Measurements from ENCODE around the gene TOR4A.
A peak's percentile ranks its signal among the peaks of the same experiment; 100 is the strongest.

Gene TOR4A

DNA sequence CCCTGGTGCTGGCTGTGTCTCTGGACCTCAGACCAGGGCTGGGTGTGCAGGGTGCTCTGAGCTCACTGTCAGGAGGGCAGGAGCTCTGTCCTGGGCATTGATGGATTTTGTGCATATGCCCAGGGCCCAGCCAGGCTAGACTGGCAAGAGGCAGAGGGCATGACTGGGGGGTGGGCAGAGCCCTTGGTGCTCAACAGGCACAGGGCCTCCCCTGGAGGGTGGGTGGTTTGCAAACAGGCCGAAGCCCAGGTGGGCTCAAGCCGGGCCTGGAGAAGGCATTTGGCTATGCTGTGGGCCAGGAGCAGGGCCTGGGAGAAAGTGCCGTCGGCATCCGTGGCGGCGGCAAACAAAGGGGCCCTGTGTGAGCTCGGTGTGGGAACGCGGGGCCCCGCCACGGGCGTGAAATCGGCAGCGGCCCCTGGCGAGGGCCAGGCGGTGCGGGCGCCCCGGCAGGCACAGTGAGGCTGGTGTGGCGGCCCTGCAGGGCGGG is 26.4 kb downstream of the TOR4A start:
- TF ChIP-seq TAF1 (IDR thresholded peaks at IDR 0.05; ENCODE audit: borderline replicate concordance, insufficient read depth, low read length): no peak
- TF ChIP-seq POLR2AphosphoS5 (IDR thresholded peaks at IDR 0.05; ENCODE audit: low read depth, low read length): no peak
- no peak for TF ChIP-seq REST (IDR thresholded peaks at IDR 0.05; ENCODE audit: insufficient read depth in 1 of 2, low read depth in 2 of 2, low read length in 2 of 2)
- no peak for TF ChIP-seq FOXP2 (optimal IDR thresholded peaks at IDR 0.05; ENCODE audit: borderline replicate concordance, extremely low read depth, extremely low read length, insufficient read depth)
- TF ChIP-seq SIN3A (IDR thresholded peaks at IDR 0.05; ENCODE audit: borderline replicate concordance, insufficient read depth, low read length): no peak

DNA sequence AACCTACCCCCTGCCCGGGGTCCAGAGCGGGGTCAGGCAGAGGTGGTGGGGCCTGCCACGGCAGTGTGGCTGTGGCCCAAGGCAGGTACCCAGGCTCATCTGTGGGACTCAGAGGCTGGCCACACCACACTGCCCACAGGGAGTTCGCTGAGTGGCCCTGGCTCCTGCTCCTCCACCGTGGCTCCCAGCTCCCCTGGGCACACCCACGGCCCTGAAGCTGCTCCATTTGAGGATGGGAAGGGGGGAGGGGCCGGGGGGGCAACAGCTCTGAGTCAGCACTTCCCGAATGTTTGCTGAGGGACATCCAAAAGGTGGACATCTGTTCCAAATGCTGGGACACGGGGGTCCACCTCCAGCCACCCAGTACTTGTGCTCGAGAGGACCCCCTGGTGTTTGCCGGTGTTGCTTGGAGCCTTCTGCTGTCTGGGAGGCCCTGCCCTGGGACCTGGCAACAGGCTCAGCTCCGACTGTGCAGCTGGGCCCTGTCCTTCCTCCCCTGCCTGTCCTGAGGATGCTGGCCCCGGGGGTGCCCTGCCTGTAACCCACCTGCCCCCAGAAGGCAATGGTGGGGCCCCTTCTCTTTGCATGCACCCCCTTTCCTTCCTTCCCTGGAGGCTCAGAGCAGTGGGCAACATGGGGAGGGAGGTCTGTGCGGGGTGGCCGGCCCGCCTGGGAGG is 27.0 kb downstream of the TOR4A start:
- TF ChIP-seq REST (IDR thresholded peaks at IDR 0.05; ENCODE audit: insufficient read depth in 1 of 2, low read depth in 2 of 2, low read length in 2 of 2): no peak
- no peak for TF ChIP-seq POLR2AphosphoS5 (IDR thresholded peaks at IDR 0.05; ENCODE audit: low read depth, low read length)
- no peak for TF ChIP-seq TAF1 (IDR thresholded peaks at IDR 0.05; ENCODE audit: borderline replicate concordance, insufficient read depth, low read length)

GRCh38 chr9:137305060-137305797 is 27.7 kb downstream of the TOR4A start:
- no peak for TF ChIP-seq FOXP2 (optimal IDR thresholded peaks at IDR 0.05; ENCODE audit: borderline replicate concordance, extremely low read depth, extremely low read length, insufficient read depth)
- TF ChIP-seq POLR2AphosphoS5 (IDR thresholded peaks at IDR 0.05; ENCODE audit: low read depth, low read length): no peak; the same call in 1 of the 2 replicates
- peak; percentile 17; the same call in 1 of the 2 replicates for TF ChIP-seq TAF1 (IDR thresholded peaks at IDR 0.05; ENCODE audit: borderline replicate concordance, insufficient read depth, low read length)

GRCh38 chr9:137305798-137306065 is 28.2 kb downstream of the TOR4A start:
- no peak for TF ChIP-seq FOXP2 (optimal IDR thresholded peaks at IDR 0.05; ENCODE audit: borderline replicate concordance, extremely low read depth, extremely low read length, insufficient read depth)
- no peak for TF ChIP-seq TAF1 (IDR thresholded peaks at IDR 0.05; ENCODE audit: borderline replicate concordance, insufficient read depth, low read length)
- no peak for TF ChIP-seq REST (IDR thresholded peaks at IDR 0.05; ENCODE audit: insufficient read depth in 1 of 2, low read depth in 2 of 2, low read length in 2 of 2)
- TF ChIP-seq POLR2AphosphoS5 (IDR thresholded peaks at IDR 0.05; ENCODE audit: low read depth, low read length): no peak
- no peak for TF ChIP-seq SIN3A (IDR thresholded peaks at IDR 0.05; ENCODE audit: borderline replicate concordance, insufficient read depth, low read length)

DNA sequence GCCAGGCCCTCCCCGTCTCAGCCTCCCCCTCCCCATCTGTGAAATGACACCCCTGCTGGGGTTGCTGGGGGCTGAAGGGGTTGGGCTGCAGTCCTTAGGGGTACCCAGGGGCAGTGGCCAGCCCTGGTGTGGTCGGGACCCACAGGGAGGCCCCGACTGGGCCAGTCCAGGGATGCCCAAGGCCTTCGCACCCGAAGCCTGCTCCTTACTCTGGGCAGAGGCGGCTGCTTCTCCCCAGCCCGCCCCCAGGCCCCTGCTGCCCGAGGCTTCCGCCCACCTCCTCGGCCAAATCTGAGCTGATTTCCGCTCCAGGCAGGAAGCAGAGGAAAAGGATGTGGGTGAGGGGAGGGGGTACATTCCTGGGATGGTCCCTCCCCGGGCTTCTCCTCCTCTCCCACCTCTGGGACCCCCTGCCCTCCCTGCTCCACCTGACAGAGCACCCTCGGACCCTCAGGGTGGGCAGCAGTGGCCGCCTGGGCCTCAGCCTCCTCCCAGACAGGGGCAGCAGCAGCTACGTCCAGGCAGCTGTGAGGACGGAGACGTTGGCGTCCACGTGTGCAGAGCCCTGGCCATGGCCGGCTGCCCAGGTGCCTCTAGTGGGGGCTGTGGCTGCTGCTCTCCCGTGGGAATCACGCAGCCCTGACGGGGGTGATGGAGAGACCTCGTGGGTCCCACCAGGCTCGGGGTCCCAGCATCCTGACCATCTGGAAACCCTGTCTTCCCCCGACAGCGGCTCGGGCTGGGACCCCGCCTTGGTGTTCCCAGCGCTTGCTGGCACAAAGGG is 28.7 kb downstream of the TOR4A start:
- TF ChIP-seq REST (IDR thresholded peaks at IDR 0.05; ENCODE audit: insufficient read depth in 1 of 2, low read depth in 2 of 2, low read length in 2 of 2) (no peak), TAF1 (IDR thresholded peaks at IDR 0.05; ENCODE audit: borderline replicate concordance, insufficient read depth, low read length) (peak; percentile 56; the same call in 1 of the 2 replicates), POLR2AphosphoS5 (IDR thresholded peaks at IDR 0.05; ENCODE audit: low read depth, low read length) (peak; percentile 81)

All from PFSK-1 (cell line).